ENCODE data around the gene ADGRA3.

Gene ADGRA3

GRCh38 chr4:22515888-22516541 lies at the start of gene ADGRA3:
ADGRA3 (minus strand) TSS chr4:22516066; CDS start chr4:22515784, 282 bp downstream.
- H3K9me3 ChIP-seq (ENCODE audit: control insufficient read depth in 5 of 5, low read length in 5 of 5) = no peaks in the 10 kb centered on the region
- H3K27ac ChIP-seq (ENCODE audit: low read depth, low read length) = peak within 1 kb of the TSS; percentile 88
- H3K36me3 ChIP-seq (ENCODE audit: control insufficient read depth in 5 of 5, insufficient read depth in 5 of 5, low read length in 5 of 5) = no peaks in the 10 kb centered on the region
- H3K27me3 ChIP-seq (ENCODE audit: control insufficient read depth in 5 of 5, insufficient read depth in 4 of 5, low read length in 5 of 5) = no peaks in the 10 kb centered on the region
- H3K9ac ChIP-seq (ENCODE audit: low read length in 5 of 5) = peak within 1 kb of the TSS; percentile 33 to 76 (median 56)
- H3K4me3 ChIP-seq (ENCODE audit: low read depth in 1 of 5, low read length in 5 of 5) = peak within 1 kb of the TSS; percentile 74 to 80 (median 78)
- H3K4me1 ChIP-seq (ENCODE audit: control insufficient read depth in 5 of 5, insufficient read depth in 5 of 5, low read length in 5 of 5) = peaks cover 5 to 22% (median 20%) of the 10 kb centered on the region in 5 donors

GRCh38 chr4:22556495-22556894 lies 40.6 kb upstream of the ADGRA3 start:
- H3K9me3 ChIP-seq (ENCODE audit: control insufficient read depth in 5 of 5, low read length in 5 of 5) = peaks cover 0 to 3% (median 0%) of the 10 kb centered on the region in 5 donors
- no peak overlapping the region for H3K4me3 ChIP-seq (ENCODE audit: low read depth in 1 of 5, low read length in 5 of 5)
- no peaks in the 10 kb centered on the region for H3K27me3 ChIP-seq (ENCODE audit: control insufficient read depth in 5 of 5, insufficient read depth in 4 of 5, low read length in 5 of 5)
- H3K27ac ChIP-seq (ENCODE audit: low read depth, low read length) = no peak overlapping the region
- no peaks in the 10 kb centered on the region for H3K4me1 ChIP-seq (ENCODE audit: control insufficient read depth in 5 of 5, insufficient read depth in 5 of 5, low read length in 5 of 5)
- H3K36me3 ChIP-seq (ENCODE audit: control insufficient read depth in 5 of 5, insufficient read depth in 5 of 5, low read length in 5 of 5) = no peaks in the 10 kb centered on the region
- H3K9ac ChIP-seq (ENCODE audit: low read length in 5 of 5) = no peak overlapping the region

GRCh38 chr4:22554670-22555069 lies 38.8 kb upstream of the ADGRA3 start:
- H3K9ac ChIP-seq (ENCODE audit: low read length in 5 of 5) = no peak overlapping the region
- no peak overlapping the region for H3K4me3 ChIP-seq (ENCODE audit: low read depth in 1 of 5, low read length in 5 of 5)
- no peak overlapping the region for H3K27ac ChIP-seq (ENCODE audit: low read depth, low read length)
- H3K9me3 ChIP-seq (ENCODE audit: control insufficient read depth in 5 of 5, low read length in 5 of 5) = peaks cover 0 to 3% (median 0%) of the 10 kb centered on the region in 5 donors
- no peaks in the 10 kb centered on the region for H3K36me3 ChIP-seq (ENCODE audit: control insufficient read depth in 5 of 5, insufficient read depth in 5 of 5, low read length in 5 of 5)
- H3K27me3 ChIP-seq (ENCODE audit: control insufficient read depth in 5 of 5, insufficient read depth in 4 of 5, low read length in 5 of 5) = no peaks in the 10 kb centered on the region
- no peaks in the 10 kb centered on the region for H3K4me1 ChIP-seq (ENCODE audit: control insufficient read depth in 5 of 5, insufficient read depth in 5 of 5, low read length in 5 of 5)

GRCh38 chr4:22553560-22553959 lies 37.7 kb upstream of the ADGRA3 start:
- Histone ChIP-seq H3K27me3 (ENCODE audit: control insufficient read depth in 5 of 5, insufficient read depth in 4 of 5, low read length in 5 of 5) (no peaks in the 10 kb centered on the region), H3K4me3 (ENCODE audit: low read depth in 1 of 5, low read length in 5 of 5) (no peak overlapping the region), H3K9ac (ENCODE audit: low read length in 5 of 5) (no peak overlapping the region), H3K27ac (ENCODE audit: low read depth, low read length) (no peak overlapping the region), H3K36me3 (ENCODE audit: control insufficient read depth in 5 of 5, insufficient read depth in 5 of 5, low read length in 5 of 5) (no peaks in the 10 kb centered on the region), H3K9me3 (ENCODE audit: control insufficient read depth in 5 of 5, low read length in 5 of 5) (no peaks in the 10 kb centered on the region), H3K4me1 (ENCODE audit: control insufficient read depth in 5 of 5, insufficient read depth in 5 of 5, low read length in 5 of 5) (no peaks in the 10 kb centered on the region)

GRCh38 chr4:22552812-22553211 lies 36.9 kb upstream of the ADGRA3 start:
- Histone ChIP-seq H3K9me3 (ENCODE audit: control insufficient read depth in 5 of 5, low read length in 5 of 5) (no peaks in the 10 kb centered on the region), H3K27me3 (ENCODE audit: control insufficient read depth in 5 of 5, insufficient read depth in 4 of 5, low read length in 5 of 5) (no peaks in the 10 kb centered on the region), H3K9ac (ENCODE audit: low read length in 5 of 5) (no peak overlapping the region), H3K4me3 (ENCODE audit: low read depth in 1 of 5, low read length in 5 of 5) (no peak overlapping the region), H3K27ac (ENCODE audit: low read depth, low read length) (no peak overlapping the region), H3K4me1 (ENCODE audit: control insufficient read depth in 5 of 5, insufficient read depth in 5 of 5, low read length in 5 of 5) (no peaks in the 10 kb centered on the region), H3K36me3 (ENCODE audit: control insufficient read depth in 5 of 5, insufficient read depth in 5 of 5, low read length in 5 of 5) (no peaks in the 10 kb centered on the region)

- Histone ChIP-seq H3K27ac (ENCODE audit: low read depth, low read length) (no peak overlapping the region), H3K4me3 (ENCODE audit: low read depth in 1 of 5, low read length in 5 of 5) (no peak overlapping the region), H3K36me3 (ENCODE audit: control insufficient read depth in 5 of 5, insufficient read depth in 5 of 5, low read length in 5 of 5) (no peaks in the 10 kb centered on the region), H3K27me3 (ENCODE audit: control insufficient read depth in 5 of 5, insufficient read depth in 4 of 5, low read length in 5 of 5) (no peaks in the 10 kb centered on the region), H3K9me3 (ENCODE audit: control insufficient read depth in 5 of 5, low read length in 5 of 5) (peaks cover 0 to 2% (median 0%) of the 10 kb centered on the region in 5 donors), H3K9ac (ENCODE audit: low read length in 5 of 5) (no peak overlapping the region), H3K4me1 (ENCODE audit: control insufficient read depth in 5 of 5, insufficient read depth in 5 of 5, low read length in 5 of 5) (no peaks in the 10 kb centered on the region)
Measured at GRCh38 chr4:22551550-22551949, 35.7 kb upstream of the ADGRA3 start.

- no peak overlapping the region for H3K9ac ChIP-seq (ENCODE audit: low read length in 5 of 5)
- H3K9me3 ChIP-seq (ENCODE audit: control insufficient read depth in 5 of 5, low read length in 5 of 5) = peaks cover 0 to 11% (median 0%) of the 10 kb centered on the region in 5 donors
- H3K4me3 ChIP-seq (ENCODE audit: low read depth in 1 of 5, low read length in 5 of 5) = no peak overlapping the region
- H3K4me1 ChIP-seq (ENCODE audit: control insufficient read depth in 5 of 5, insufficient read depth in 5 of 5, low read length in 5 of 5) = no peaks in the 10 kb centered on the region
- no peaks in the 10 kb centered on the region for H3K27me3 ChIP-seq (ENCODE audit: control insufficient read depth in 5 of 5, insufficient read depth in 4 of 5, low read length in 5 of 5)
- no peaks in the 10 kb centered on the region for H3K36me3 ChIP-seq (ENCODE audit: control insufficient read depth in 5 of 5, insufficient read depth in 5 of 5, low read length in 5 of 5)
- no peak overlapping the region for H3K27ac ChIP-seq (ENCODE audit: low read depth, low read length)
Measured at GRCh38 chr4:22546299-22546698, 30.4 kb upstream of the ADGRA3 start.

GRCh38 chr4:22539251-22539650 lies 23.4 kb upstream of the ADGRA3 start:
- Histone ChIP-seq H3K9ac (ENCODE audit: low read length in 5 of 5) (no peak overlapping the region), H3K27ac (ENCODE audit: low read depth, low read length) (no peak overlapping the region), H3K4me1 (ENCODE audit: control insufficient read depth in 5 of 5, insufficient read depth in 5 of 5, low read length in 5 of 5) (no peaks in the 10 kb centered on the region), H3K9me3 (ENCODE audit: control insufficient read depth in 5 of 5, low read length in 5 of 5) (peaks cover 5 to 11% (median 8%) of the 10 kb centered on the region in 5 donors), H3K27me3 (ENCODE audit: control insufficient read depth in 5 of 5, insufficient read depth in 4 of 5, low read length in 5 of 5) (no peaks in the 10 kb centered on the region), H3K4me3 (ENCODE audit: low read depth in 1 of 5, low read length in 5 of 5) (no peak overlapping the region), H3K36me3 (ENCODE audit: control insufficient read depth in 5 of 5, insufficient read depth in 5 of 5, low read length in 5 of 5) (no peaks in the 10 kb centered on the region)

- Histone ChIP-seq H3K4me3 (ENCODE audit: low read depth in 1 of 5, low read length in 5 of 5) (no peak overlapping the region), H3K4me1 (ENCODE audit: control insufficient read depth in 5 of 5, insufficient read depth in 5 of 5, low read length in 5 of 5) (no peaks in the 10 kb centered on the region), H3K27me3 (ENCODE audit: control insufficient read depth in 5 of 5, insufficient read depth in 4 of 5, low read length in 5 of 5) (no peaks in the 10 kb centered on the region), H3K9me3 (ENCODE audit: control insufficient read depth in 5 of 5, low read length in 5 of 5) (peaks cover 8 to 22% (median 15%) of the 10 kb centered on the region in 5 donors), H3K9ac (ENCODE audit: low read length in 5 of 5) (no peak overlapping the region), H3K27ac (ENCODE audit: low read depth, low read length) (no peak overlapping the region), H3K36me3 (ENCODE audit: control insufficient read depth in 5 of 5, insufficient read depth in 5 of 5, low read length in 5 of 5) (no peaks in the 10 kb centered on the region)
Measured at GRCh38 chr4:22537864-22538263, 22.0 kb upstream of the ADGRA3 start.

GRCh38 chr4:22534374-22534773 lies 18.5 kb upstream of the ADGRA3 start:
- Histone ChIP-seq H3K9ac (ENCODE audit: low read length in 5 of 5) (no peak overlapping the region), H3K27me3 (ENCODE audit: control insufficient read depth in 5 of 5, insufficient read depth in 4 of 5, low read length in 5 of 5) (no peaks in the 10 kb centered on the region), H3K4me1 (ENCODE audit: control insufficient read depth in 5 of 5, insufficient read depth in 5 of 5, low read length in 5 of 5) (no peaks in the 10 kb centered on the region), H3K9me3 (ENCODE audit: control insufficient read depth in 5 of 5, low read length in 5 of 5) (peaks cover 8 to 25% (median 17%) of the 10 kb centered on the region in 5 donors), H3K36me3 (ENCODE audit: control insufficient read depth in 5 of 5, insufficient read depth in 5 of 5, low read length in 5 of 5) (no peaks in the 10 kb centered on the region), H3K27ac (ENCODE audit: low read depth, low read length) (no peak overlapping the region), H3K4me3 (ENCODE audit: low read depth in 1 of 5, low read length in 5 of 5) (peak overlapping the region in 1 of 5 donors; percentile 13)

Measured in subcutaneous abdominal adipose tissue (tissue), 5 donors.